ENCODE results near the gene KIF5C.

The KIF5C gene

DNA sequence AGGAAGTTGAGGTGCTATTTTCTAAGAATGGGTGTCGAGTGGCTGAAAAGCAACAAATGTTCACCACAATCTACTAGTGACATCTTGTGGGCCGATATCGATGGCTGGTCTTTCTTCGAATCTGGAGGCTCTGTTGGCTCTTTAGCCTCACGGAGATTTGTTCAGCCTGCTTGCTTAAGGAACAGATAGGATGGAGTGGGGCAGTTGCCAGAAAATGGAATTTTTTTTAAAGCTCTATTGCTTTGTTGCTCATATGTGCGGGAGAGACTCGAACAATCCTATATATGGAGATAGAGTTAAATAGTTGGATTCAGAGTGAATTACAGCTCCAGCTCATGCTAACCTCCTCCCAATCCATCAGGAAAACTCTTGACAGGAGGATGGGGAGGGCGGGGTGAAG is 92.6 kb downstream of the KIF5C start:
- no peak for DNase-seq (ENCODE audit: extremely low read depth, low read depth)
- TF ChIP-seq CTCF (IDR thresholded peaks at IDR 0.05; ENCODE audit: low read depth, low read length) = no peak

- DNase-seq (ENCODE audit: extremely low read depth, low read depth) = no peak
- no peak for TF ChIP-seq CTCF (IDR thresholded peaks at IDR 0.05; ENCODE audit: low read depth, low read length)
Measured at GRCh38 chr2:148968301-148968700, 93.3 kb downstream of the KIF5C start.

GRCh38 chr2:148968776-148969319 is 93.8 kb downstream of the KIF5C start:
- no peak for DNase-seq (ENCODE audit: extremely low read depth, low read depth)
- no peak for TF ChIP-seq CTCF (IDR thresholded peaks at IDR 0.05; ENCODE audit: low read depth, low read length)

DNA sequence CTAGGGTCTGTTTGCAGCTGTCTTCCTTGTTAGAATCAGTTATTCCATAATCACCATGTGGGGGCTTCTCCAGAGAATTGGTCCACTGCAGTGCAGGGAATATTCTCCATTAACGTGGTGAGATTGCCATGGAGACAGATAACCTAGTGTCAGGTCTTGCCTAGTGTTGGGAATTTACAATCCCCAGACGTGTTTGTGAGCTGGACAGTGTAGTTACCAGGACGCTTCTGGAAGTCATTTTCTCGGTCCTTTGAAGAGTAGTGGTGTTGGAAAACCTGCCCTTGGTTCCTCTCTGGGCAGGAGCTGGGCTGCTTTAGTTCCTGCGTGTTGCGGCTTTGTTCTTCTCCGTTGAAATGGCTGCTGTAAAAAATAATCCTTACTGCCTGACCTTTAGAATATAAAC is 94.6 kb downstream of the KIF5C start:
- TF ChIP-seq CTCF (IDR thresholded peaks at IDR 0.05; ENCODE audit: low read depth, low read length) = no peak
- no peak for DNase-seq (ENCODE audit: extremely low read depth, low read depth)

- TF ChIP-seq CTCF (IDR thresholded peaks at IDR 0.05; ENCODE audit: low read depth, low read length) = no peak
Measured at GRCh38 chr2:148970385-148970784, 95.4 kb downstream of the KIF5C start.

DNA sequence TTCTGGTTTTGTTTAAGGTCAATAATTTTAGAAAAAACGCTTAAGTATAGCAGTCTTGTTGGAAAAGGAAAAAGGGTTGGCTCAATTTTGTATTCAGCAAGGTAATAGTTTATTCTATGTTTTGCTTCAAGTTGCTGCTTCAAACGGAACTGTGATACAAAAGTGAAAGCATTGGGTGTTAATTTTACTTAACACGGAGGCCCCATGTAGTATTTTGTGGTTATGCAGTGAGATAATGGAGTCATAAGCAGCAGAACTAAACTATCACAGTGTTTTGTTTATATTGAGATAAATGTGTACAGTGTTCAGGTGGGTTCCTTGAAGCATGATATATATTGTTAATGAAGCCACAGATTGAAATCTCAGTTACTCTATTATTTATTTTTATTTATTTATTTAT is 96.5 kb downstream of the KIF5C start:
- TF ChIP-seq CTCF (IDR thresholded peaks at IDR 0.05; ENCODE audit: low read depth, low read length) = no peak
- DNase-seq (ENCODE audit: extremely low read depth, low read depth) = no peak

More at GRCh38 chr2:148970385-148970784, 95.4 kb downstream of the KIF5C start:
- no peak for DNase-seq (ENCODE audit: extremely low read depth, low read depth)

GRCh38 chr2:148974095-148974494 is 99.1 kb downstream of the KIF5C start:
- no peak for DNase-seq (ENCODE audit: extremely low read depth, low read depth)
- no peak for TF ChIP-seq CTCF (IDR thresholded peaks at IDR 0.05; ENCODE audit: low read depth, low read length)

Data from AG09319 (cell line).